Activated naive CD8-positive, alpha-beta T cell treated with anti-CD3 and anti-CD28 coated beads, Interleukin-2, amount 50 U/mL, for 24 hours (primary cell): ENCODE measurements around the gene FBXL20.

Source experiments
- ATAC-seq: fragments of 150-1000 bp; cut with Tn5 transposase; one replicate; pipeline ENCODE4 v1.10.0; 2021
- DNase-seq: peaks from one replicate; pipeline ENCODE4 v3.0.0; 2021
- H3K27ac Mint-ChIP-seq: one replicate; pipeline ENCODE4 v1.8.0; 2021; ENCODE audit warnings: mild to moderate bottlenecking, mixed read lengths
- H3K27me3 Mint-ChIP-seq: one replicate; pipeline ENCODE4 v1.8.0; 2021; ENCODE audit warnings: mixed read lengths
- H3K36me3 Mint-ChIP-seq: one replicate; pipeline ENCODE4 v1.8.0; 2021; ENCODE audit warnings: low read depth, mixed read lengths
- H3K4me1 Mint-ChIP-seq: one replicate; pipeline ENCODE4 v1.8.0; 2021; ENCODE audit warnings: mixed read lengths
- H3K4me3 Mint-ChIP-seq: one replicate; pipeline ENCODE4 v1.8.0; 2021; ENCODE audit warnings: mild to moderate bottlenecking, moderate library complexity, mixed read lengths
- H3K9me3 Mint-ChIP-seq: one replicate; pipeline ENCODE4 v1.8.0; 2021; ENCODE audit warnings: mixed read lengths

The FBXL20 gene

DNA sequence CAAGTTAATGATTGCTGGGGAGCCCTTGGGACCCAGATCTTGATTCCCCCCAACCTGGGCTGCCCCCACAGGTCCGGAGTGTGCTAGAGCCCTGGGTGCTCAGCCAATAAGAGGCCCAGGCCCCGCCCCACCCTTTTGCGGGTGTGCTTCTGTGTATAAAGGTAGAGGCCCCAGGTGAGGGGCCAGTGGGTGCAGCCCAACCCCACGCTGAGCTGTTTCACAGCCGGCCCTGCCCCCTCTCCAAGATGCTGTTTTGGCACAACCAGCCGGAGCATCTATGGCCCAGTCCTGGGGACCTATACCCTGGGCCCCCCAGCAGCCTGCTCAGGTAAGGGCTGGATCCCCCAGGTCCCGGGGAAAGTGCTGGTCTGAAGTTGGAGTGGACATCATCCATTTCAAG, 163.8 kb downstream of the FBXL20 start:
- Mint-ChIP-seq H3K9me3 (no peaks in the 10 kb centered on the region), H3K27me3 (no peaks in the 10 kb centered on the region), H3K4me1 (peaks cover 25% of the 10 kb centered on the region), H3K27ac (no peak overlapping the region), H3K4me3 (no peak overlapping the region), H3K36me3 (no peaks in the 10 kb centered on the region)
- ATAC-seq (no peak), DNase-seq (no peak)

DNA sequence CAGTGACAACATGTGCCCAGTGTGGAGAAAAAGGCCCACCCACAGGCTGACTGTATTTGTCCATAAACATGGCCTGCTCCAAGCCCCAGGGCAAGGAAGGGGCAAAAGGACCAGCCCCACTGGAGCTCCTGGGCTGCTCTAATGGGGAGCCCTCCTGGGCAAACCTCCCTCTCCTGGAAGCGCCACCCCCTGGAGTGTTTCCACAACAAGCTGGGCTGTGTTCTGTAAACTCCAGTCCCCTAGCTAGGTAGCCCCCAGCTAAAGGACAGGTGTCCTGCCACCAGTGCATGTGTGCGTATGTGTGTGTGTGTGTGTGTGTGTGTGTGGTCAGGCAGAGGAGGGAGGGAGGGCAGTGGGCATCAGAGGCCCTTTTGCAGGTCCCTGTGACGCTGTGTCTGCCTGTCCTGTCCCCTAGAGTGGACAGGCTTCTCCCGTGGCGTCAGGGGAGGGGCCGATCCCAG, 164.4 kb downstream of the FBXL20 start:
- ATAC-seq, result no peak
- no peaks in the 10 kb centered on the region for H3K9me3 Mint-ChIP-seq
- peaks cover 29% of the 10 kb centered on the region for H3K4me1 Mint-ChIP-seq

DNA sequence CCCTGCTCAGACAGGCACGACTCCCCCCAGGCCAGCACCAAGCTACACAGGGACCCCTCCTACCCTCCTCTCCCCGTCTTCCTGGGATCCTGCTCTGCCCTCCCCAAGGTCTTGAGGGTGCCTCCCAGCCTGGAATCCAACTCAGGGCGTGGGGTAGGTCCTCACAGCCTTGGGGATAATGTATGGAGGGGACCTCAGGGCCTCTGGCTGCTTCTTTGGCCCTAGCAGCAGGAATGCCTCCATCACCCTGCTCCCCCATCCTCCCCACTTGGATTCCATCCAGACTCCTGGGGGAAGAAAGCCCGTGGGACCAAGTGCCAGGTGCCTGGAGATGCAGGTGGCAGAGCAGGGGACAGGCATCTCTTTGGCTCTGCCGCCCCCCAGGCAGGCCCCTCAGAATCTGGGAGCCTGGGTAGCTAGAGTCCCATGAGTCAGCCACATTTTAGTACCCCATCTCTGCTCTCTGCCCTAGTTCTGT, 164.9 kb downstream of the FBXL20 start:
- Mint-ChIP-seq H3K9me3 (no peaks in the 10 kb centered on the region), H3K4me1 (peaks cover 33% of the 10 kb centered on the region), H3K4me3 (no peak overlapping the region), H3K27ac (no peak overlapping the region), H3K36me3 (no peaks in the 10 kb centered on the region), H3K27me3 (peaks cover 4% of the 10 kb centered on the region)
- no peak for DNase-seq
- no peak for ATAC-seq

More for the DNA sequence above, 164.4 kb downstream of the FBXL20 start:
- no peaks in the 10 kb centered on the region for H3K27me3 Mint-ChIP-seq
- no peaks in the 10 kb centered on the region for H3K36me3 Mint-ChIP-seq
- no peak overlapping the region for H3K4me3 Mint-ChIP-seq
- no peak overlapping the region for H3K27ac Mint-ChIP-seq
- DNase-seq, result no peak

DNA sequence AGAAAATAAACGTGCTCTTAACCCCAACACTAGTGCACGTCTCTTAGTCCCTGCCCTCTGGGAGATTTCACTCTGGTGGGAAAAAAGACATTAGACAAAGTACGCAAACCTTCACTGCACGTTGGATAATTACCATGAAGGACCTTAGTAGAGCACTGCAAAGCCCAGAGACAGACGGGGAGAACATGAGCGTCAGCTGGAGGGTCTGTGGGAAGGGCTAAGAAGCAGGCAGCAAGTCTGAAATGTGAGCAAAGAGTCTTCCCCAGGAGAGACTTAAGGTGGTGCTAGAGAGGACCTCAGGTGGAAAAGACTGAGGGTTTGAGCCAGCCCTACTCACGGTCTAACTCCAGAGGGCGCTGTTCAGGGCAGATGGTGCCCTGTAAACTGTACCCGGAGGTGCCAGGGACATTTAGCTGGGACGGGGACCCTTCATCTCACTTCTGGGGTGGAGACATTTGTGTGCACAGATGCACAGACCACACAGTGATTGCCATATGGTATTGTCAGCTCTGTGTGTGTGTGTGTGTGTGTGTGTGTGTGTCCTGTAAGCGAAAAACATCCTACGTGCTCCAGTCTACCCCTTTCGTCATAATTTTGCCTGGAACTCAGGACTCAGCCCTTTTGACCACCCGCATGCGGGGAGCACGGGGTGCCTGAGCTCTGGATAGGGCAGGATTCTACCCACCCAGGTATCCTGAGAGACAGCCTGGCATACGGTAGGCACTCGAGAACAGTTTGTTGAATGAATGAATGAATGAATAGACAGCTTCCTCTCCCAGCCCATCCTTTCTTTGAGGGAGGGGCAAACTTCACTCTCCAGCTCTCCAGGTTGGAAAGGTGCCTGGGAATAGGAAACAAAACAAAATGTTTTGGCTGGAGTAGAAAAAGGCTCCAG, 165.6 kb downstream of the FBXL20 start:
- Mint-ChIP-seq H3K4me1 (peaks cover 33% of the 10 kb centered on the region), H3K27ac (no peak overlapping the region), H3K4me3 (no peak overlapping the region), H3K9me3 (no peaks in the 10 kb centered on the region), H3K27me3 (peaks cover 4% of the 10 kb centered on the region), H3K36me3 (no peaks in the 10 kb centered on the region)
- DNase-seq (peak; percentile 62), ATAC-seq (peak; percentile 63)

DNA sequence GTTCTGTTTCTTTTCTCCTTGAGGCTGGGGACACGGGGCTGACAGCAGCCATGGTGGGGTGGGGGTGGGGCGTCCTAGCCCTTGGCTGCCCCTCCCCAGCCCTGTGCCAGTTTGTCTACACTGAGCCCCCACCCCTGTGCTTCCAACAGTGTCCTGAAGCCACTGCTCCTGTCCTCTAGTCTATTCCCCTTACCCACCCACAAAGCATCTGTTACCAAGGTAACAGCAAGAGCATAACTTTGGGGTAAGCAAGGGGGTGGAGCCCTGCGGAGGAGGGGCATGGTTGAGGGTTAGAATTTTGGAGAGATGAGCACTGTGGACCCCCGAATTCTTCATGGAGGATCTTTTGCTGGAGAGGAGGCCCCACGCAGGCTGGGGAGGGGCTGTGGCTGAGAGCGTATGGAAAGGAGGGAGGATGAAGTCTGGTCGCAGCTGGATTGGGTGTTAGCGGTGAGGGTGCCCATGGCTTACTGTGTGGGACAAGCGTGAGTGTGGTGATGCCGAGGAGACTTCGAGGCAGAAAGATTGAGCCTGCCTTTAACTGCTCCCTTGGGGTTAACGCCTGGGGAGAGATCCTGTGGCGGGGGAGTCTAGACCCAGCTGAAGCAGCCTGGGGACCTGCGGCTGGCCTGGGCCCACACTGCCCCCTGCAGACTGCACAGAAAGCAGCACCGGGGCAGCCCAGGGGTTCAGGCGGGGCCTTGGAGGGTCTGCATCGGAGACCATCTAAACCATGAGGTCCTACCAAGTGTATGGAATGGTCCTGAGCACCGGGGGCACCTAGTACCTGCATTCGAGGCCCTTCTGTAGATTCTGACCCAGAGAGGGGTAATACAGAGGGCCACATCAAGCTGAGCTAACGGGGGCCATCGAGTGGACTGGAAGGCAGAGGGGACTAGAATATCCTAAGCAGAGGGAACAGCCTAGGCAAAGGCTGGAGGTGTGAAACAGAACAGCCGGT, 169.6 kb downstream of the FBXL20 start:
- no peak overlapping the region for H3K27ac Mint-ChIP-seq
- peaks cover 22% of the 10 kb centered on the region for H3K27me3 Mint-ChIP-seq
- peak; percentile 77 for ATAC-seq
- H3K4me3 Mint-ChIP-seq, result no peak overlapping the region
- H3K36me3 Mint-ChIP-seq, result no peaks in the 10 kb centered on the region
- DNase-seq, result peak; percentile 71
- peaks cover 11% of the 10 kb centered on the region for H3K4me1 Mint-ChIP-seq
- no peaks in the 10 kb centered on the region for H3K9me3 Mint-ChIP-seq

DNA sequence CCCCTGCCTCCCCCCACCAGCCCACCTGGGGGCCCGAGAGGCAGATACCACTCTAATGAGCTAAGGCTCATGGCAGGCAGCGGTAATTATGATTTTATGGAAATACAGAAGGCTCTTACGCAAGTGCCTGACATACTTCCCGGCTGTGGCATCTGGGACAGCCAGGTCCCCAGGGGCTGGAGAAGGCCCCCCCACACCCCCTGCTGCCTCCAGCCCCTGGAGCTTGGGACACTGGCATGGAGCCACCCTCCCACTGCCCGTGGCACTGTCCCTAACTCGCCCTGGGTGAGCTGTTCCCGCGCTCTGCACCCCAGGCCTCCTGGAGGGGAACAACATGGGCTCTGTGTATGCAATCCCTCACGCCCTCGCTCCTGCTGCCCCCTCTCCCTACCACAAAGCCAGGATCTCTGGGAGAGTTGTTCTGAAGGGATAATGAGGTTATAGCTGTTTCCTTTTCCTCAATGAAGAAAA, 170.3 kb downstream of the FBXL20 start:
- ATAC-seq (no peak), DNase-seq (no peak)
- no peak overlapping the region for H3K4me3 Mint-ChIP-seq
- peaks cover 28% of the 10 kb centered on the region for H3K27me3 Mint-ChIP-seq
- H3K27ac Mint-ChIP-seq, result no peak overlapping the region
- no peaks in the 10 kb centered on the region for H3K36me3 Mint-ChIP-seq
- H3K4me1 Mint-ChIP-seq, result peaks cover 16% of the 10 kb centered on the region
- no peaks in the 10 kb centered on the region for H3K9me3 Mint-ChIP-seq

DNA sequence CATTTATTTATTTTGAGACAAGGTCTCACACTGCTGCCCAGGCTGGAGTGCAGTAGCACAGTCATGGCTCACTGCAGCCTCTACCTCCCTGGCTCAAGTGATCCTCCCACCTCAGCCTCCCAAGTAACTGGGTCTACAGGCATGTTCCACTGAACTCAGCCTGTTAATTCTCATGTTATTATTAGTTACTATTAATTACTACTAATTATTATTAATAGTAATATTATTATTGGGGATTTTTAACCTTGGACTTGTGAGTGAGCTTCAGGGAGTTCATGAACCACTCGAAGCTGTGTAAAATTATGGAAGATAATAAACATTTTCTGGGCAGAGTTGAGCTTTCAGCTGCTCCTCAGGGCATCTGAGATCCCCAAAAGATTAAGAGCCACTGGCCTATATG, 171.1 kb downstream of the FBXL20 start:
- Mint-ChIP-seq H3K36me3 (no peaks in the 10 kb centered on the region), H3K27ac (no peak overlapping the region), H3K4me1 (peaks cover 17% of the 10 kb centered on the region), H3K27me3 (peaks cover 32% of the 10 kb centered on the region), H3K4me3 (no peak overlapping the region), H3K9me3 (no peaks in the 10 kb centered on the region)
- ATAC-seq (no peak), DNase-seq (no peak)

DNA sequence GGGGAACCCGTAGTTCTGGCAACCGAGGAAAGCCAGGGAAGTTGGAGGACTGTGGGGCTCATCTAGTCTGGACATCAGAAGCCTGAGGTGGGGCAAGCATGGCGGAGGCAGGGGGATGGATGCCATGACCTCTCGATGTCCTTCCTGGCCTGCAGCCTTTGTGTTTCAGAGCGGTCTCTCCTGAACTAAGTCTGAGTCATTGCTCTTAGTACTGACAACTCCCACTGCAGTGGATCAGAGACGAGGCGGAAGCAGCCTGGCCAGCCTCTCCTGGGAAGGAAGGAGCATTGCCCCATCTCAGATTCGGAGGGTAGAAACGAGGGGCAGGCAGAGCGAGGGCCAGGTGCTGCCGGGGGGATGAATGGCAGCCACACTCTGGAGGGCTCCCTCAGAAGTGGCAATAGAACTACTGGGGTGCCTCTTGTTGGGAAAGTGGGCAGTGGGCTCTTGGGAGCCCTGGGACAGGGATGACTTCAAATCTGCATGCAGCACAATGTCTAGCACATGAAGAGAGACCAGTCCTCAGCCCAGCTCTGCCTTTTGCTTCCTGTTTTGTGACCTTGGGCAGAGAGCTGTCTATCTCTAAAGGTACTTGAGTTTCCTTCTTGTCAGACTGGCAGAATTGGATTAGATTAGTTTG, 172.0 kb downstream of the FBXL20 start:
- Mint-ChIP-seq H3K36me3 (no peaks in the 10 kb centered on the region), H3K9me3 (no peaks in the 10 kb centered on the region), H3K27ac (no peak overlapping the region), H3K4me1 (peaks cover 18% of the 10 kb centered on the region), H3K4me3 (no peak overlapping the region), H3K27me3 (peaks cover 35% of the 10 kb centered on the region)
- ATAC-seq (no peak), DNase-seq (no peak)

DNA sequence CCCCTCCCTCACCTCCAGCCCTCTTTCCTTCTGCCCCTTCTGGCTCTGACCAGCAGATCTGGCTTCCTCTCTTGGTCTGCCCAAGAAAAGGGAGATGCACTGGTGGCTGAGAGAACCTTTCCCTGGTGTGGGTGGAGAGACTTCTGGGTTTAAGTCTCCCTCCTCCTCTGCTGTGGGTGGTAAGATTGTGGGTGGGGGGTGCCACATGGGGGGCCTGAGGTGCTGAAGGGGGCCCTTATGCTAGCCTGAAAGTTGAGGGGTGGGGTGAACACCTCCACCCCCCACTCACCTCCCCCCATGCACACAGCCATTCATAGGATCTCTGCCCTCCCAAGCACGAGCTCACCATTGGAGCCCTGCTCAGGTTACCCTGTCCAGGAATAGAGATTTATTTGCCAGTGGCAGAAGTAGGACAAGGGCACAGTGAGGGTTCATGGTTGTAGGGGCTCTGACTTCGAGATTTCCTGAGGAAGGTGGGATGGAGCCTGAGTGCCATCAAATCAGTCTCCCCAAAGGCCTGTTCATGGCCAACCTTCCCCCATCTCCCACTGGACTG, 174.0 kb downstream of the FBXL20 start:
- Mint-ChIP-seq H3K27ac (no peak overlapping the region), H3K27me3 (peaks cover 44% of the 10 kb centered on the region), H3K4me3 (no peak overlapping the region), H3K36me3 (no peaks in the 10 kb centered on the region), H3K4me1 (peaks cover 18% of the 10 kb centered on the region), H3K9me3 (no peaks in the 10 kb centered on the region)
- ATAC-seq (no peak), DNase-seq (no peak)

DNA sequence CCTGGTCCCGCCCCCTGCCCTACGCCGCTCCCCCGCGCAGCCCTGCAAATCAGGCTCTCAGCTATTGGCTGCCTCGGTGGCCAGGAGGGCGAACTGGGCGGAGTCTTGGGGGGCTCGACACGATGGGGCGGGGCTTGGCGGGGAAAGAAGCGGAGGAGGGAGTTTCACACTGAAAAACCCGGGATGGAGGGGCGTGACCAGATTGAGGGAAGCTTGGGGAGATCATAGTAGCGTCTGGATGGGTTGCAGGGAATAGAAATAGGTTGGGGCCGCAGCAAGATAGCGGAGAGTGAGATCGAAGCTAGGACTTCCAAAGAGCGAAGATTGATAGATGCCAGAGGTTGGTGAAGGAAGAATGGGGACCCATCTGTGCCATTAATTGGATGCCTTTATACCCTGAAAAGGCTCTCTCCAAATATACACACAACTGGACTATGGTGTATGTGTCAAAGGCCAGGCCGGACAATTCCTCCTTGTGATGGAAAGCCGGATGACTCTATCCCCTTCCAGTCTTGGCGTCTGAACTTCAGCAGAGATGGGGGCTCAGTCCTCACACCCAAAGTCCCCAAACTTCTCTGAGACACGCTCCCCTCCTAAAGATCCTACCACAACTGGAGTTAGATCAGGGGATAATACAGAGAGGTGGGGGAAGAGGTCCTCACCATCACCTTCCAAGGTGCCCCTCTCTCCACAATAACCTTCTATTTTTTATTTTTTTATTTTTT, 175.3 kb downstream of the FBXL20 start:
- H3K9me3 Mint-ChIP-seq, result no peaks in the 10 kb centered on the region
- H3K4me1 Mint-ChIP-seq, result peaks cover 10% of the 10 kb centered on the region
- H3K4me3 Mint-ChIP-seq, result peak overlapping the region; percentile 75
- DNase-seq, result peak; percentile 79
- no peaks in the 10 kb centered on the region for H3K36me3 Mint-ChIP-seq
- H3K27ac Mint-ChIP-seq, result no peak overlapping the region
- peak; percentile 82 for ATAC-seq
- H3K27me3 Mint-ChIP-seq, result peaks cover 40% of the 10 kb centered on the region

DNA sequence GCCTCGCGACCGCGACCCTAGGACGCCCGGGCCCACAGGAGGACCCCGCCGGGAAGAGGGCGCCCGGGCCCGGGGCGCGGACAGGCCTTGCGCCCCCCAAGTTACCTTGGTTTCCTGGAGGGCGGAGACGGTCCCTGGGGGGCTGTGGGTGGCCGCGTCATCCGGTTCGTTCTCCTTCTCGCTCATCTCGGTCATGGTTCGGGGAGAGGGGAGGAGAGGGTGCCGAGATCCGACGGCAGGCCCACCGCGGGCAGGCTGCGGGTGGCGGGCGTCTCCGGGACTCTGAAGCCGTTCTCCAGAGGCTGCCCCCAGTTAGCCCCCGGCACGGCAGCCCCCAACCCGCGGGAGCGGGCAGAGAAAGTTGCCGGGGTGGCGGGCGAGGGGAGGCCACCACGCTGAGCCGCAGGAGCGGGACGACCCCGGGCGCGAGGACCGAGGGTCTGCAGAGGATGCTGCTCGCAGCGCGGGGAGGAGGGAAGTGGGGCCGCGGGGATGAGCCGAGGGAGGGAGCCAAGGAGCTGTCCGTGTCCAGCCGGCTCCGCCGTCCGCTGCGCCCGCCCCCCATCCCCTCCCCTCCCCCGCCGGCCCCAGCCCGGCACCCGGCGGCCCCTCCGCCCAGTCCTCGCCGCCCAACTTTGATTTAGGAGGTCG, 176.0 kb downstream of the FBXL20 start, which contains the start of gene STAC2:
Gene STAC2 (minus strand): TSS at position 638 of the 651 bp plus-strand sequence. CDS start 443 bp downstream, at position 195.
- Mint-ChIP-seq H3K9me3 (no peaks in the 10 kb centered on the region), H3K27me3 (peaks cover 40% of the 10 kb centered on the region), H3K4me3 (peak within 1 kb of the TSS; percentile 75), H3K27ac (no peak within 1 kb of the TSS), H3K4me1 (peaks cover 10% of the 10 kb centered on the region), H3K36me3 (no peaks in the 10 kb centered on the region)
- DNase-seq, result no peak
- peak; percentile 16 for ATAC-seq

DNA sequence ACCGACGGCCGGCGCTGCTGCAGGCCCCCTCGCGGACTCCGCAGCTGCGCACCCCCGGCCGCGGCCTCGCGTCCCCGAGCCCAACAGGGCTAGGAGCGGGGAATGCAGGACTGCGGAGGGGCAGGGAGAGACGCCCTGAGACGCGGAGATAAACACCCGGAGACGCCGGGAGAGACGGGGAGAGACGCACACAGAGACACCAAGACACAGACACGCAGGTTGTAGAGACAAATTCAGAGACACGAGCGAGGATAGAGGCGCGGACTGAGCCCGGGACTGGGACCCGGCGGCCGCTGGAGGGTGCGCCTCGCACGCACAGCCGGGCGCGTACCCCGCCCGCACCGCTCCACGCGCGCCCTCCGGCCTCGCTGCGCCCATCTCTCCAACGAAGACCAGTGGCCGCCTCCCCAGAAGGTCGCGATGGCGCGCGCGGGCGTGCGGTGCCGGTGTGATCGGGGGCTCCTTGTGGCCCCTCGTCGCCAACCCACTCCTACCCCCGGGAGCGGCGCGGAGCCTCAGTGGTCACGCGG, 176.6 kb downstream of the FBXL20 start:
- no peaks in the 10 kb centered on the region for H3K36me3 Mint-ChIP-seq
- peaks cover 10% of the 10 kb centered on the region for H3K4me1 Mint-ChIP-seq
- H3K4me3 Mint-ChIP-seq, result peak overlapping the region; percentile 59

More for the DNA sequence above, 176.6 kb downstream of the FBXL20 start:
- Mint-ChIP-seq H3K27me3 (peaks cover 40% of the 10 kb centered on the region), H3K9me3 (no peaks in the 10 kb centered on the region), H3K27ac (no peak overlapping the region)
- ATAC-seq (no peak), DNase-seq (no peak)
